Activated CD8-positive, alpha-beta memory T cell treated with anti-CD3 and anti-CD28 coated beads for 36 hours (primary cell): ENCODE data around the gene BTC. TPM values are rescaled to one million over a fixed set of nuclear protein-coding genes. Genes with fewer than 3 reads are reported as not detected.

Source experiments
- total RNA-seq, 2 experiments: library from RNA; stranded (reverse); gene quantifications; one replicate each; pipeline ENCODE4 v1.2.3, GENCODE V29; 2021

The BTC gene
- total RNA-seq, 2 experiments from 2014 or later: not detected

Other genes with a start within 250 kb of the BTC start
- gene PARM1, start 138.6 kb upstream of the BTC start, total RNA-seq: under 1 TPM; 0.04 TPM